Keratinocyte (primary cell): ENCODE data around the gene SLCO4C1. TPM values are rescaled to one million over a fixed set of nuclear protein-coding genes. Genes with fewer than 3 reads are reported as not detected.

Experiments
- DNase-seq: peaks from one replicate; pipeline ENCODE4 v3.0.0-alpha.2; 2011; ENCODE audit warnings: low read depth, missing footprints, low spot score
- FAIRE-seq: peaks from 2 replicates; lab custom pipeline; 2011; peaks lifted over from hg19 to GRCh38; lab: Jason Lieb, UNC
- H2AFZ ChIP-seq: 2 replicates; pipeline ENCODE4 v1.6.0; 2012; ENCODE audit warnings: low read length, control low read depth, inconsistent platforms; ENCODE audit not compliant: control insufficient read depth
- H3K27ac ChIP-seq: 2 replicates; pipeline ENCODE4 v1.5.1; 2011; ENCODE audit warnings: low read length; ENCODE audit not compliant: control insufficient read depth, insufficient read depth
- H3K27me3 ChIP-seq: 3 replicates; pipeline ENCODE4 v1.6.0; 2011; ENCODE audit warnings: low read length; ENCODE audit not compliant: control insufficient read depth, insufficient read depth; ENCODE audit errors: extremely low read depth
- H3K36me3 ChIP-seq, 2 experiments: 2 replicates in 1 of 2; 3 replicates in 1 of 2; pipeline ENCODE4 v1.5.1; 2011; ENCODE audit warnings: low read length in 2 of 2, mild to moderate bottlenecking in 1 of 2; ENCODE audit not compliant: control insufficient read depth in 2 of 2, insufficient read depth in 2 of 2; ENCODE audit errors: extremely low read depth in 1 of 2
- H3K4me1 ChIP-seq: 3 replicates; pipeline ENCODE4 v1.5.1; 2011; ENCODE audit warnings: low read length; ENCODE audit not compliant: control insufficient read depth, insufficient read depth; ENCODE audit errors: extremely low read depth
- H3K4me2 ChIP-seq: 3 replicates; pipeline ENCODE4 v1.6.0; 2011; ENCODE audit warnings: low read depth, low read length; ENCODE audit not compliant: control insufficient read depth, insufficient read depth; ENCODE audit errors: extremely low read depth
- H3K4me3 ChIP-seq, 3 experiments: fragments of 200-600 bp in 1 of 3; sonication (generic) in 1 of 3; 2 replicates in 2 of 3; 3 replicates in 1 of 3; pipeline ENCODE4 v1.5.1; 2011 to 2016; ENCODE audit warnings: low read length in 3 of 3, mild to moderate bottlenecking in 3 of 3, control low read depth in 2 of 3, inconsistent platforms in 1 of 3, low read depth in 1 of 3, mixed read lengths in 1 of 3, mixed run types in 1 of 3, moderate library complexity in 1 of 3; ENCODE audit not compliant: control insufficient read depth in 2 of 3, insufficient read depth in 2 of 3; ENCODE audit errors: extremely low read depth in 1 of 3
- H3K79me2 ChIP-seq: 2 replicates; pipeline ENCODE4 v1.6.0; 2012; ENCODE audit warnings: low read length; ENCODE audit not compliant: control insufficient read depth, insufficient read depth
- H3K9ac ChIP-seq: 3 replicates; pipeline ENCODE4 v1.6.0; 2011; ENCODE audit warnings: low read length; ENCODE audit not compliant: control insufficient read depth, insufficient read depth; ENCODE audit errors: extremely low read depth
- H3K9me1 ChIP-seq: 3 replicates; pipeline ENCODE4 v1.6.0; 2011; ENCODE audit warnings: low read length; ENCODE audit not compliant: control insufficient read depth, insufficient read depth; ENCODE audit errors: extremely low read depth
- H3K9me3 ChIP-seq: 2 replicates; pipeline ENCODE4 v1.5.1; 2012; ENCODE audit warnings: low read depth, low read length; ENCODE audit not compliant: control insufficient read depth
- H4K20me1 ChIP-seq: 3 replicates; pipeline ENCODE4 v1.6.0; 2011; ENCODE audit warnings: low read length; ENCODE audit not compliant: control insufficient read depth, insufficient read depth; ENCODE audit errors: extremely low read depth
- EZH2 ChIP-seq: IDR thresholded peaks from one replicate; pipeline ENCODE4 v1.6.1; 2012; ENCODE audit warnings: inconsistent platforms, mild to moderate bottlenecking, low read length, moderate library complexity
- dilution Hi-C: fragments of 300-500 bp; cut with MboI; formaldehyde crosslinking; loops from one replicate; pipeline ENCODE4 v1.7.0; 2020; ENCODE audit warnings: low sequenced_read_pairs; ENCODE audit not compliant: extremely low pct_ligation_motif_present
- polyA plus RNA-seq, 5 experiments: library from polyadenylated mRNA; depleted of rRNA in 3 of 5; stranded (reverse) in 3 of 5; stranded (forward) in 1 of 5; unstranded in 1 of 5; fragments of >200 nt; gene quantifications; 1 replicate in 1 of 5; 2 replicates in 3 of 5; 3 replicates in 1 of 5; pipeline versions ENCODE4 v1.2.1 to v1.2.3, GENCODE V29; 2011 to 2012; ENCODE audit warnings: missing spikeins in 2 of 5, low read depth in 1 of 5, low replicate concordance in 1 of 5
- TF ChIP-seq, protein P1 (sequence below), 3 experiments: IDR thresholded peaks in 1 of 3; conservative IDR thresholded peaks in 1 of 3; optimal IDR thresholded peaks in 1 of 3; 2 replicates in 2 of 3; 3 replicates in 1 of 3; pipeline versions ENCODE3 to v1.5.1; 2011; ENCODE audit warnings: low read length in 3 of 3, mild to moderate bottlenecking in 3 of 3, moderate library complexity in 2 of 3, control low read depth in 1 of 3, inconsistent platforms in 1 of 3; ENCODE audit not compliant: insufficient read depth in 2 of 3; ENCODE audit errors: extremely low read depth in 1 of 3

The SLCO4C1 gene
- polyA plus RNA-seq, 1 donor (not counting 4 experiments of a cell fraction or from before 2014, with no cell fraction given) = 0.01 TPM

DNA sequence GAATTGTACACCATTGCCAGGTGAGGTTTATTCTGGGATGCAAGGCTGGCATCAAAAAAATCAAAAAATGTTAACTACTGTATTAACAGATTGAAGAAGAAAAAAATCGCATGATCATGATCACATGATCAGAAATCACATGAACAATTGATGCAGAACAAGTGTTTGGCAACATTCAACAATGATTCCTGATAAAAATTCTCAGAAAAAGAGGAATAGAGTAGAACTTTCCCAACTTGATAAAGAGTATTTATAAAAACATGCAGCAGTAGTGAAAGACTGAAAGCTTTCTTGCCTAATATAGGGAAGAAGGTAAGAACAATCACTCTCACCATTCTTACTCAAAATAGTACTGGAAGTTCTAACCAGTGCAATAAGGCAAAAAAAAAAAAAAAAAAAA, 16.4 kb downstream of the SLCO4C1 start:
- TF ChIP-seq, protein P1, sequence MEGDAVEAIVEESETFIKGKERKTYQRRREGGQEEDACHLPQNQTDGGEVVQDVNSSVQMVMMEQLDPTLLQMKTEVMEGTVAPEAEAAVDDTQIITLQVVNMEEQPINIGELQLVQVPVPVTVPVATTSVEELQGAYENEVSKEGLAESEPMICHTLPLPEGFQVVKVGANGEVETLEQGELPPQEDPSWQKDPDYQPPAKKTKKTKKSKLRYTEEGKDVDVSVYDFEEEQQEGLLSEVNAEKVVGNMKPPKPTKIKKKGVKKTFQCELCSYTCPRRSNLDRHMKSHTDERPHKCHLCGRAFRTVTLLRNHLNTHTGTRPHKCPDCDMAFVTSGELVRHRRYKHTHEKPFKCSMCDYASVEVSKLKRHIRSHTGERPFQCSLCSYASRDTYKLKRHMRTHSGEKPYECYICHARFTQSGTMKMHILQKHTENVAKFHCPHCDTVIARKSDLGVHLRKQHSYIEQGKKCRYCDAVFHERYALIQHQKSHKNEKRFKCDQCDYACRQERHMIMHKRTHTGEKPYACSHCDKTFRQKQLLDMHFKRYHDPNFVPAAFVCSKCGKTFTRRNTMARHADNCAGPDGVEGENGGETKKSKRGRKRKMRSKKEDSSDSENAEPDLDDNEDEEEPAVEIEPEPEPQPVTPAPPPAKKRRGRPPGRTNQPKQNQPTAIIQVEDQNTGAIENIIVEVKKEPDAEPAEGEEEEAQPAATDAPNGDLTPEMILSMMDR (optimal IDR thresholded peaks at IDR 0.05 in 1 of 3, IDR thresholded peaks at IDR 0.05 in 1 of 3, conservative IDR thresholded peaks at IDR 0.05 in 1 of 3; ENCODE audit: extremely low read depth in 1 of 3, insufficient read depth in 2 of 3, low read length in 3 of 3) = no peak
- TF ChIP-seq EZH2 = no peak

DNA sequence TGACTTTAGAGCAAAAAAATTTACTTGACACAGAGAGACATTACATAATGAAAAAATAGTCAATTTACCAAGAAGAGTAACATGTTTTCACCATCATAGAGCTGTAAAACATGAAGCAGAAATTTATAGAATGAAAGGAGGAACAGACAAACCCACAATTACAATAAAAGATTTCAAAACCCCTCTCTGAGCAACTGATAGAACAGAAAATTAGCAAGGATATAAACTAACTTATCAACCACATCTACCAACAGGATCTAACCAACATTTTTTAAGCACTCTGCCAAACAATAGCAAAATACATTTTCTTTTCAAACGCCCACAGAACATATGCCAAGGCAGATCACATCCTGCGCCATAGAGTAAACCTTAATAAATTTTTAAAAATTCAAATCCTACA, 17.9 kb downstream of the SLCO4C1 start:
- H3K9me1 ChIP-seq = no peaks in the 10 kb centered on the region
- H2AFZ ChIP-seq = no peak overlapping the region
- H3K4me2 ChIP-seq = no peak overlapping the region
- dilution Hi-C loops = no loop called here
- FAIRE-seq = no peak
- no peak for DNase-seq
- H3K27me3 ChIP-seq = no peaks in the 10 kb centered on the region
- no peak overlapping the region for H3K9ac ChIP-seq
- H3K79me2 ChIP-seq = no peaks in the 10 kb centered on the region
- TF ChIP-seq, protein P1 (optimal IDR thresholded peaks at IDR 0.05 in 1 of 3, IDR thresholded peaks at IDR 0.05 in 1 of 3, conservative IDR thresholded peaks at IDR 0.05 in 1 of 3; ENCODE audit: extremely low read depth in 1 of 3, insufficient read depth in 2 of 3, low read length in 3 of 3) = no peak
- TF ChIP-seq EZH2 = no peak
- no peaks in the 10 kb centered on the region for H3K4me1 ChIP-seq
- H3K36me3 ChIP-seq = no peaks in the 10 kb centered on the region
- no peaks in the 10 kb centered on the region for H4K20me1 ChIP-seq
- no peak overlapping the region for H3K4me3 ChIP-seq
- H3K27ac ChIP-seq = no peak overlapping the region
- H3K9me3 ChIP-seq = no peaks in the 10 kb centered on the region

More for the DNA sequence above, 16.4 kb downstream of the SLCO4C1 start:
- Histone ChIP-seq H4K20me1 (no peaks in the 10 kb centered on the region), H3K4me2 (no peak overlapping the region), H2AFZ (no peak overlapping the region), H3K4me3 (no peak overlapping the region), H3K9me3 (no peaks in the 10 kb centered on the region), H3K9me1 (no peaks in the 10 kb centered on the region), H3K4me1 (no peaks in the 10 kb centered on the region), H3K27me3 (no peaks in the 10 kb centered on the region), H3K36me3 (no peaks in the 10 kb centered on the region), H3K9ac (no peak overlapping the region), H3K27ac (no peak overlapping the region), H3K79me2 (no peaks in the 10 kb centered on the region)
- no peak for DNase-seq
- FAIRE-seq = no peak
- dilution Hi-C loops = no loop called here
